GM18909 (cell line): Measurements from ENCODE around the gene FAM110C.
"Not testable (repeated sequence)": the region's sequence is repeated elsewhere in the genome, so short reads cannot be mapped to it uniquely, and the experiment has no call there.

Experiments
- ATAC-seq: cut with Tn5 transposase; IDR thresholded peaks from one replicate; pipeline ENCODE4 v1.9.1; 2021; ENCODE audit warnings: mild to moderate bottlenecking; ENCODE audit not compliant: unreplicated experiment, poor library complexity

FAM110C gene

DNA sequence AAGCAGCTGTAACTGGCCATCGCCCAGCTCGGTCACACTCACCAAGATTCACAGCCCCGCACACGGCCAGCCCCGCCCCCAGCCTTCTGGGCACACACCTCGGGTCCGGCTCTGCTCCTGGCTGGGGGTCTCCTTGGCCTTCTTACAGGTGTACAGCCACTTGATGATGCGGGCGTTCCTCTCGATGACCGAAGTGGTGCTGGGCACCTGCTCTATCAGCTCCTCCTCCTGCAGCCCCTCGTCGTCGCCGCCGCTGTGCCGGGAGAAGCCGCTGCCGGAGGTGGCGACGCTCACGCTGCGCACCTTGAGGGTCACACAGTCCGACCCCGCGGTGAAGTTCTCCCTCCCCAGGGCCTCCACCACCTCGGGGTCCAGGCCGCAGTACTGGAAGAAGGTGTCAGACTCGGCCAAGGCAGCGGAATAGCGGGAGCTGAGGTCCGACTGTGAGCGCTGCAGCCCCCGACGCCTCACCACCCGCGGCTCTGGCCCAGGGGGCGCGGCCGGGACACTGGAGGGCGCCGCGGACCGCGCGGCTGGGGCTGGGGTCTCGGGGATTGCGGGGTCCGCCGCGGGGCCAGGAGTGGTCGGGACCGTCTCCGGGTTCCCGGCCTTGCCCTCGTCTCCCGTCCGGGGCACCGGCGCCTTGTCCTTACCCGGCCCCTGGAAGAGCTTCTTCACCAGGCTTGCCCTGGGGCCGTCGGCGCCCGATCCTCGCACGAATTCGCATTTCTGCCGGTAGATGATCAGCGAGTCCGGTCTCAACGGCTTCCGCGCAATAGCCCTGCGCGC, 769 bp downstream of the FAM110C start:
- no peak for ATAC-seq

DNA sequence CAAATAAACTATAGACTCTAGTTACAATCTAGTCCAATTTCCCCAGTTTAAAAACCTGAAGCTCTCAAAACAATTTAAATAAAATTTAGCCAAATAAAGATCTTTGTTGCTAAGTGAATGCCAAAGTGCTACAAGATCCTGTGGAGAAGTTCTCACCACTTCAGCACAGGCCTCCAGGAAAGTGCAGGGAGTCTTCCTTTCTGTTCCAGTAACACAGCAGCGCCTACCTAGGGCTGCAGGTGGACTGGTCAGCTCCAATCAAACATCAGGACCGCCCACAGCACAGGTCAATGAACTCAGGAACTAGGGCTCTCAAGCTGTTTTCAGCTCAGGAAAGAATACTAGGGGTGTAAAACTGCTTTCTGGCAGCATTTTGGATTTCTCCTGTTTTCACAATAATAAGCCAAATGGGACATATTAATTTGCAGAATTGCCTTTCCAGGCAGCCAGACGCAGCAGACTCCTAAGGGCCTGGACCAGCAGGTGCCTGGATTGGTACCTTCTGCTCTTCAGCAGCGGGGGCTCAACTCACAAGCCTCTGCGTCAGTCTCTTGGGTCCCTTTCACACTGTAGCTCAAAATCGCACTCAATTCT, 1.5 kb downstream of the FAM110C start:
- ATAC-seq = no peak

DNA sequence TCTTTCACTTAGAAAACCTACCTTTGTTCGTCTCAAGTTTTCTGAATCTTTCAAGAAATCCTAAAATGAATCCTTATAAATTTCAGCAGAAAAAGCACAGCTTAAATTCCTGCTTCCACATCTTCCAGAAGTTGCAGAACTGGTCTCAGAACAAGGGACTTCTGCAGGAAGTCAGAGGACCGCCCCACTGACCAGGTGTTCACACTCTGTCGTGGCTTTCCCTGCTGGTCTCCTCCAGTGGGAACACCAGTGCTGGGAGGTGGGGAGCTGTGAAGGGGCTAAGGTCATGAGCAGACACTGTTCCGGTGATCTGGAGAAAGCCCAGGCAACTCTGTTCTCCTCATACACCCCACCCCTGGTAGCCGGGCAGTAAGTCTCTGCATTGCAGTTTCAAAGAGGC, 3.5 kb downstream of the FAM110C start:
- no peak for ATAC-seq

DNA sequence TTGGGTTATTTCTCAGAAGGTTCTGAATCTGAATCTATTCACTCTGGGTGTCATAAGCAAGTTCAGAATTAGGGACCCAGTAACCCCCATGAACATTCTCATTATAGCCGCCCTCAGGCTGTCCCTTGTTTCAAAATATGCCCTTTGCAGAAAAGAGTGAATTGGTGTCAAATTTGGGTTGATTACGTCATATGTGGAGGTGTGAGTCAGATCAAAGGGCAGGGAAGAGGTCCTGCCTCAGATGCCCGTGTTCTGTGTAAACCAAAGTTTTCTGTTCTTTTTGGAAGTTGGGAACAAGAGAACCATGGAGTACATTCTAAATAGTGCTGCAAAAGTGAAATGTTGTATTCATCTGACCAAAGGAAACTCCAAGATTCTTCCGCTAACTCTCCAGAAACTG, 5.8 kb downstream of the FAM110C start:
- ATAC-seq = no peak

DNA sequence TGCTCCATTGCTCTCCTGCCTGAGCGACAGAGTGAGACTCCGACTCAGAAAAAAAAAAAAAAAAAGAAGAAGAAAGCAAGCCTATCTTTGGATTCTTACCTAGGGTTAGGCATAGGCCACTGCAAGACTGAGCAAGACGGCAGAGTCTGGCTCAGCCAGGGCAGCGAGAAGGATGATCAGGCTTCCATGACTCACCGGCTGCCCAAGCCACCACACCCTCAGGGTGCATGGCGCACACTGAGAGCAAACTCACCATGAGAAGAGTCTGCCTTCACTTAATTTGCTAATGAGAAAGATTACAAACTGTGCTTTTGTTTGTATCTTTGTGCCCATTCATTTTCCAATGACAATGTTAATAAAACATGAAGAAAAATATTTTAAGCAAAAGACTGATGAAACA, 8.2 kb downstream of the FAM110C start:
- no peak for ATAC-seq

DNA sequence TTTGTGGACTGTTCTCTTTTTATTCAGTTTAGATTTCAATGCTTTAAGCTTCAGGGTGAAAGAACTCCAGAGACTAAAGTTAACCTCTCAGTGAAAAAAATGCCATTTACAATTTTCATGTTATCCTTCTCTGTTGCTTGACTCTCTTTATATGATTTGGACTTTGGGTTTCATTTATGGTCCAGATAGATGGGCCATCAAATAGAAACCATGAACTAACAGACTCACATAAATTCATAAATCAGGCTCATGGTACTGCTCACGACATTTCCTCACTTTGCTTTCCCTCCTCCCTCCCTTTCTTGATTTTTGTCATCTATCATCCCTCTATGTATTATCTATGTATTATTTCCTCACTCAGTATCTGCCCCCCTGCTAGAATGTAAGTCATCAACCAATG, 10.0 kb downstream of the FAM110C start:
- no peak for ATAC-seq

DNA sequence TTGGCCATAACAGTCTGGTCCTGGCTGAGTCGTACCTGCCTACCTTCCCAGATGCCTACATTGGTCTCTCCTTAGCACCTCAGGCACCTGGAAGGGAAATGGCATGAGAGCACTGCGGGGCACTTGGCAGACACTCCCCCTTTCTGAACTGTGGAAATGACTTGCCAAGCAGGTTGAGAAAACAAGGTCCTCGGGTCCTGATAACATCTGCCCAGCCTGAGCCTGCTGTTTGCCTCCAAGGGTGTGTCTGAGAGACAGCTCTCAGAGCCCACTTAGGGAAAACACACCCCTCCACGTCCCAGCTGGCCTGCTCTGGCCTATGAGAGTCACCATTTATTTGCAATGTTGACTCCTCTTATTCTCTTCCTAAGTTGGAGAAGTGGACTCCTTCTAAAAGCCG, 10.5 kb downstream of the FAM110C start:
- no peak for ATAC-seq

DNA sequence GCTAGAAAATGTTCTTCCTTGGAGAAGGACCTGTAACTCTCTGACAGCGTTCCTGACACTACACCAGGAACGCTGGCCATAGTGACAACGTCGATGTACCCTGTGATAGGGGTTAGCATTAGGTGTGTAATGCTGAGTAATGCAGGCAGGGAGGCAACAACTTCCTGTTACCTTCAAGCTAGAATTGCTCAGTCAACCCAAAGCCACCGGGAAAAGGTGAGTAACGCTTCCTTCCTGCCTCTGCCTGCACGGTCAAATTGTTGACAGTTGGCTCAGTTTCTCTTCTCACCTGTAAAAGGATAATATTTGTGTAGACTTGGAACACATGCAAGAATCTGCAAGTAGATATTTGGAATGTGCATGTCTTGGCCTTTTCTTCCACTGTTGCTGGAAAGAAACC, 12.7 kb downstream of the FAM110C start:
- ATAC-seq = no peak

DNA sequence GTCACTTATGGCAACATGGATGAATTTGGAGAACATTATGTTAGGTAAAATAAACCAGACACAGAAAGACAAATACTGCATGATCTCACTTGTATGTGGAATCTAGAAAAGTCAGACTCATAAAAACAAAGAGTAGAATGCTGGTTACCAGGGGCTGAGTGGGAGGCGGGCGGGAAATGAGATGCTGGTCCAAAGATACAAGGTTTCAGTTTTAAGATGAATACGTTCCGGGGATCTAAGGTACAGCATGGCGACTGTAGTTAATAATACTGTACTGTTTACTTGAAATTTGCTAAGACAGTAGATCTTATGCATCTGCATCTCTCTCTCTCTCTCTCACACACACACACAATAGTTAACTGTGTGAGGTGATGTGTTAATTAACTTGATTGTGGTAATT, 14.2 kb downstream of the FAM110C start:
- ATAC-seq = no peak

DNA sequence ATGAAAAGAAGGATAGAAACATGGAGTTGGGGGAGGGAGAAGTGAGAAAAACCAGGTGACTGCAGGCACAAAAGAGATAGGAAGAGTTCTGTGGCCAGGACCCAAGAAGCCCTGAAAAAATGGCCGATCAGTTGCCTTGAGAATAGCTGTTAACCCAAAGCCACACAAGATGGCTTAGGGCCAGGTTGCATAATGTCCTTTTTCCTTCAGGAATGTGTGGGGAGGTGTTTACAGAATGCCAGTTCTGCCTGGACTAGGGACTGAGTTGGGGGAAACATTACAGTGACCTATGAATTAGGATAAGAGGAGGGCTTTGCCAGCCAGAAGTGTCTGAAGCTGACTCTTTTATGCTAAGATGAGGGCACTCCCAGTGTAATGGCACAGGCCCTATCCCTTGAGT, 17.1 kb downstream of the FAM110C start:
- ATAC-seq = no peak

DNA sequence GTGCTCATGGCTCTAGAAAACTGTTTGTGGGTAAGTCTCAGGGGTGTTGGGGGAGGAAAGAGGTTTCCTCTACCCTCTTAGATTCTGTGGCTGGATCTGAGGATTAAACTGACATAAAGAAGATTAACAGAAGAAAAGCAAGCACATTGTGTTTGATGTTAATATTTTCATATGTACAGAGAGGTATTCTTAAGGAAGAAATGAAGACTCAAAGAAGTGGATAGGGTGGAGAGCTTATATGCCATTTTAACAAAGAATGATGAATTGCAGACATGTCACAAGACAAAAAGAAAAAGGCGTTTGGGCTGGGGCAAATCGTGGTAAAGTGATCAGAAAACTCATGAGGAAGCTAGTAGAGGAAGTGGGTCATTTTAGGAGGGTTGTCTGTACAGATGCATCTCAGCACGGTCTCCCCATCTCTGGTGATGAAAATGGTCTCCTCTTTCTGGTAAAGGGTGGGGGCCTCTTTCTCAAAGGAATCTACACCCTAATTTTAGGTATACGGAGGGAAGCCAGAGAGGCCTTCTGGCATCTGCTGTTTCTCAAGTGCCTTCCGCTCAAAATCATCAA, 17.8 kb downstream of the FAM110C start:
- no peak for ATAC-seq

DNA sequence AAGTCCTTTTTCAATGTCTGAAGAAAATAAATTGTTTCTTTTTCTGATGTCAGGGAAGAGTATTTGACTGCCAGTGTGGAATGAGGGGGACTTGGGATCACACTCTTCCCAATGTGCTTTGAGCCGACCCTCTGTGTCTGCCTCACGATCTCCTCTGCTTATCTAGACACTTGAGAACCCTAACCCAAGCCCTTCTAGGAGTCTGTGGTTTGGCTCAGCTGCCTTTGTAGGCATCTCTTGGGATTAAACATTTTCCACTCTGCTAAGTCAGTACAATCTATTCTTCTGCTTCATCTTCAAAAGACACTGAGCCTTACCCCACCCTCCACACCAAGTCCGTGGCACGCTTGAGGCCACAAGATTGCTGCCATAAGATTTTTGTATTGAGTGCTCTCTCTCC, 19.4 kb downstream of the FAM110C start:
- no peak for ATAC-seq

DNA sequence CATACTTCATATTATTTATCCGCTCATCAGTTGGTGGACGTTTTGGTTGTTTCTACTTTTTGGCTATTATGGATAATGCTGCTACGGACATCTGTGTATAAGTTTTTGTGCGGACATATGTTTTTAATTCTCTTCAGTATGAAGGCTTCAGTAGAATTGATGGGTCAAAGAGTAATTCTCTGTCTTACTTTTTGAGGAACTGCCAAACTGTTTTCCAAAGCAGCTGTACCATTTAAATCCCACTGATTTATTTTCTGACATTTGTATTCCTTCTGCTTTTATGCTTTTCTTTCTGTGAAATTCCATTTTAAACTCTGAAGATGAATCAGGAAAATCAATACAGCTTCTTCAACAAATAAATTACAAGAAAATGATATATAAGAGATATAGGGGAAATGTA, 20.8 kb downstream of the FAM110C start:
- ATAC-seq = no peak

DNA sequence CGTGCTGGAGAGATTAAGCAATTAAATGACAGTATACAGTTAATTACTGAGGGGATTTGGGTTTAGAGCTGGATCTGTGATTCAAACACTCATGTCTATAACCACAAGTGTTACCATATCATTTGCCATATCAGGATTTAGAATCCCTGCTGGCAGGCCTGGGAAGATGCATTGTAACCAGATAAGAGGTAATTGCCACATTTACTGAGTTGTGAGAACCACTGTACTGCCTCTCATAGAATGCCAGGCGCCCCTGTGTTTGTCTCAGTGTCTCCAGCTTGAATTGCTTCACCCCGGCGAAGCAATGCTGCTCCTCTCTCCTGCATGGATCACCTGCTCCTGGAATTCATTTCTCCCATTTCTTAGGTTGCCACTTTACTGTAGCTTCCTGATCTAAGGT, 21.7 kb downstream of the FAM110C start:
- ATAC-seq = not testable (repeated sequence)

DNA sequence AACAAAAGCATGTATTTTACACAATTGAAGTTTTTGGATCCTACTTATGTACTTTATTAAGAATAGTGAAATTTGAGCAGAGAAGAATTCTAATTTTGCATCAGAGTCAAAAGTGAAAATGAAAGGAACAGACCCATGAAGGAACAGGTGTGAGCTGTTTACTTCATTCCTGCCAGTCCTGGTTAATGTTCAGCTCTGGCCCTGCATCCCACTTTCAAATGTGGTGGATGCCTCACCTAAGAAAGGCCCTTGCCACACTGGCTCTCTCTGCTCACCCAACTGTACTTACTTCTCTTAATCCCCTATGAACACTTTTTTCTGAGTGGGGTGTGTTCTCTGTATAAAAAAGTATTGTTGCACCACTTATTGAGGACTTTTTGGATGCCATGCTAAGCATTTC, 22.2 kb downstream of the FAM110C start:
- peak; percentile 98 for ATAC-seq

DNA sequence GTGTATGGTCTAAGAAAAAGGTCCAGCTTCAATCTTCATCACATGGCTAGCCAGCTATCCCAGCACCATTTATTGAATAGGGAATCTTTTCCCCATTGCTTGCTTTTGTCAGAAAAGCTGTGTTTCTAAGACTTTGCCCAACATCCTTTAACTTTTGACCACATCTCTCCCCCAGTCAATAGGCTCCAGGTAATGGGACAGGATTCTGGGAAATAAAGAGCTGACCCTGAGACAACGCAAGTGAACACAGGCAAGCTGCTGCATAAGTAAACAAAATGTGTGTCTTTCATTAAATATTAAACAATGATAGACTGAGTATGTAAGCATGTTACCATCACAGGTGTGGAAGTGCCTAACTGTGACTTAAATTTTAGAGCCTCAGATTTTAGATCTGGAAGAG, 23.0 kb downstream of the FAM110C start:
- no peak for ATAC-seq

DNA sequence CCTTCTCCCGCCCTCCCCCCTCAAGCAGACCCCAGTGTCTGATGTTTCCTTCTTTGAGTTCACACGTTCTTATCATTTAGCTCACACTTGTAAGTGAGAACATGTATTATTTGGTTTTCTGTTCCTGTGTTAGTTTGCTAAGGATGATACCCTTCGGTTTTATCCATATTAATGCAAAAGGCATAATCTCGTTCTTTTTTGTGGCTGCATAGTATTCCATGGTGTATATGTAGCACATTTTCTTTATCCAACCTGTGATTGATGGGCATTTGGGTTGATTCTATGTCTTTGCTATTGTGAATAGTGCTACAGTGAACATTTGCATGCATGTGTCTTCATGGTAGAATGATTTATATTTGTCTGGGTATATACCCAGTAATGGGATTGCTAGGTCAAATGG, 24.1 kb downstream of the FAM110C start:
- not testable (repeated sequence) for ATAC-seq

DNA sequence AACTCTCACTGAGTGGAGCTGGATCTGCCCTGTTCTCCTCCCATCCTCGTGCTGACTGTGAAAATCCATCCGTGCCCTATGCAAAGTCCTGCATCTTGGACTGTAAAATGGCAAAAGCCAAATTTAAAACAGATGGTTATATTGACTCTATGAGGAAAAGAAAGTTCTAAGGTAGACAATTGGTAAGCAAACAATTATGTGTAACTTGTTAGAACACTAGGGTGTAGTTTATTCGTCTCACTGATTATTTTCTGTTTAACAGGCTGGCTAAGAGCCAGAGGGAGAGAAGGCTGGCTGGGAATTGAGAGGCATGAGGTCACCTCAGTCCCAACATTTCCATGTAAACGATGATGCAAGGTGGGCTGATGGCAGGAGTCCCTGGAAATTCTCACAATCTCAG, 26.0 kb downstream of the FAM110C start:
- ATAC-seq = not testable (repeated sequence)

DNA sequence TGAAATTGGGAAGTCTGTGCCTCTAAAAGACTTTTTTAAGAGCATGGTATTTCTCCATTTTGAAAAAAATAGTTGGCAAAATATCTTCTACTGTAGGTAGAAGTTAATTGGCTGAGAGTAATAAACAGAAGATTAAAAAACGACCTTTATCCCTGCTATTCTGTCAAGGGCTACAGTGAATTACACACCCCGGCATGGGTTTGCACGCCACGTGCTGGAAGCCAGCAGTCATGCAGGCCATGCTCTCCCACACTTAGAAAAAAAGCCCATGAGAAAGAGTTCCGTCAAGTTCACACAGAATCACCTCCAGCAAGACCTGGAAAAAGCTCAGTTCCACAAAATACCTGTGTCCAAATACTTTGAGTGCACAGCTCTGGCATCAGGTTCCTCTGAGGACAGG, 26.8 kb downstream of the FAM110C start:
- ATAC-seq = no peak

DNA sequence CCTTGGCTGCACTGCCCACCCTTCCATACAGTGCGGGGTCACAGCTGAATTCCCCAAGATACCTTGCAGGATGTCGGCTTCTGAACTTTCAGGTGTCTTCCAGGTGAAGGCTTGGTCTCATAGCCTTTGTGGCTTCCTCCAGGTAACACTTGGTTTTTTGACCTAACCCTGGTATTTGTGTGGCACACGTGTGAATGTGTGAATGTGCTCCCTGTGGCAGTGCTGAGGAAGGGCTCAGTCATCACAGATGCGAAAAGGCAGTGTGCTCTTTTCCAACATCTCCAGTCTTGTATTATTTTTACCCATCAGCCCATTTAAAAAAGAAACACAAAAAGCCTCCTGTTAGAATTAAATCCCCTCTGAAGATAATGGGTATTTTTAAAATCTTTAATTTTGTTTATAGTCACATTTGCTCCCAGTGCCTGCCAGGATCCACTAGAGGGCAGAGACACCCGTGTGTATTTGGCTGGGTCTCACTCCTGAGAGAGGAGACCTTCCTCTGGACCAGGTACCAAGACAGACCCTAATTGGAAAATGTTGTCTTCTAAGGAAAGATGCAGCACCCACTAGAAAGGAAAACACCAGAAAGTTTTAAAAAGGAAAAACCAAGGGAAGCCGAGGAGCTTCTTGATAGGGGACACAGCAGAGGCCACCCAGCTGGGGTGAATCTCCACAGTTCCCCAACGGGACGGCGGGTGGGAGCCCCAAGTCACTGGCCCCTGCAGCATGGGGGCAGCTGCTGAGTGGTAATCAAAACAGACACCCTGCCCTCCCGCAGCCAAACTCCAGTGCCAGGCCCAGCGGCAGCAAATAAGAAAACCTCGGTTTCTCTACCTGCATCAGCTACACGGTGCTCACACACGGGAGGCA, 27.7 kb downstream of the FAM110C start:
- ATAC-seq = no peak

DNA sequence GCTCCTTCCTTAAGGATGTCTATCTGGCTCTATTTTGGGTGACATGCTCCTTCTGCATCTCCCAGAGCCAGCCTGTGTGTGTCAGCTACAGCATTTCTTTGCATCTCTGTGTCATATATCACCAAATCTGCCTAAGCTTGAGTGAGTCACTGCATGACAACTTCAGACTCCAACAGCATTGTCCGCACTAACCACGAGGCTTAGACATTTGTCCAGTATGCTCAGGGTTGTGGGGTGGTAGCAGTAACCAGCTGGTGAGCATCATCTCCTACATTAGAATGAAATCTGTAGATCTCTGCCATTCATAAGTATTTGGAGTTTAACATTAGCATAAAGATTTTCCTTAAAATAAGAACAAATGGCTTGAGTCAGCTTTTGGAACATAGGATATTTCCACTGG, 30.4 kb downstream of the FAM110C start:
- ATAC-seq = not testable (repeated sequence)
